IPS DF 19.7 (cell line): ENCODE measurements around the gene TSHZ2.

Experiments used
- DNase-seq: peaks from one replicate; pipeline ENCODE4 v3.0.0-alpha.2; 2013; ENCODE audit warnings: low read depth, low spot score

TSHZ2 gene

DNA sequence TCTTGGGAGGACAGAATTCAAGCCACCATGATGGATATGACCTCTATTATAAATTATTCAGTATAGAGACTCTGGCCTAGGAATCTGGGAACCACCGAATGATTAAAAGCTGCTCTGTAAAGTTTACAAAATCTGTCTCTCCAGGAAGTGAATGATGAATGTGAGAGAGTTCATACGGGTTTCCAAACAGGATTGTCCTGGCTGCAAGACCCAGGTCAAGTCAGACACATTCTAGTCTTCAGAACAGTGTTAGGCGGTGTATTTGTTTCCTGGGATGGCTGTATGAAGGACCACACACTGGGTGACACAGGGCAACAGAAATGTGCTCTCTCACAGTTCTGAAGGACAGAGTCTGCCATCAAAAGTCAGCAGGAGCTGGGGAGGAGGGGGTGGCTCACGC is 399.1 kb downstream of the TSHZ2 start:
- DNase-seq: no peak

- DNase-seq: no peak
These were observed 403.9 kb downstream of the TSHZ2 start for GRCh38 chr20:53376021-53376420.

DNA sequence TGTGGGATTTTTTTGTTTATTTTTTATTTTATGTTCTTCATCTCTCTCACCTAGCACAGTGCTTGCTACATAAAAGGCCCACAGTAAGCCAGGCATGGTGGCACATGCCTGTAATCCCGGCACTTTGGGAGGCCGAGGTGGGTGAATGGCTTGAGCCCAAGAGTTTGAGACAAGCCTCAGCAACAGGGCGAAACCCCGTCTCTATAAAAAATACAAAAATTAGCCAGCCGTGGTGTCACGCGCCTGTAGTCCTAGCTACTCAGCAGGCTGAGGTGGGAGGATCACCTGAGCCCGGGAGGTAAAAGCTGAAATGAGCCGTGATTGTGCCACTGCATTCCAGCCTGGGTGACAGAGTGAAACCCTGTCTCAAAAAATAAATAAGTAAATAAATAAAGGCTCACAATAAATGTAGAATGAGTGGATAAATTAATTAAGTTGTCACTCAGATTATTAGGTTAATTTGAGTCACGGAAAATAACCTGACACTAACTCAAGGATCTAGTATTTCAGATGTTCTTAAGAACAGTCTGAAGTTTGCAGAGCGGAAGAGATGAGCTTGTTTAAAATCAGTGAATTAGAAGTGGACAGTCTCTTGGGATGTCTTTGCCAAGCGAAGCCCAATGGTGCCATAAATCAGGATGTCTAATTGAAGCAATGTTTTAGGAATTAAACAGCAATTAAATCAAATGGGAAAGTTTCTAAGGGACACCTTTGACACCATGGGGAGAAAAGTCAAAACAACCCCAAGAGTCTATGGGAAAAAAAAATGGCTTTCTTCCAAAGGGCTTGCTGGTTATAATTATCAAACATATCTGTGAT is 407.1 kb downstream of the TSHZ2 start:
- no peak for DNase-seq

DNA sequence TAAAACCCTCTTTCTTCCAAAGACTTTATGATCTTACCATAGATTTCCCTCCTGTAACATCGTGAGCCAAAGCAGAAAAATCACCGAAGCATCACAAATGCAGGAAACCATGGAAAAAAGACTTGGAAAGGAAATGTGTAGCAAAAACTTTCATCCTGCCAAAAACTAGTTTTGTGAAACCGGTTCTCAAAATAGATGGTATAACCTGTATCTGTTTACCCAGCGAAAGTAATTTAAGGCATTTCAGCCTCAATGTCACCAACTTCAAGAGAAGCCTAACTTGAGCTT is 407.6 kb downstream of the TSHZ2 start:
- no peak for DNase-seq

GRCh38 chr20:53381568-53382262 is 409.6 kb downstream of the TSHZ2 start:
- DNase-seq: no peak

GRCh38 chr20:53382263-53382844 is 410.2 kb downstream of the TSHZ2 start:
- DNase-seq: no peak

DNA sequence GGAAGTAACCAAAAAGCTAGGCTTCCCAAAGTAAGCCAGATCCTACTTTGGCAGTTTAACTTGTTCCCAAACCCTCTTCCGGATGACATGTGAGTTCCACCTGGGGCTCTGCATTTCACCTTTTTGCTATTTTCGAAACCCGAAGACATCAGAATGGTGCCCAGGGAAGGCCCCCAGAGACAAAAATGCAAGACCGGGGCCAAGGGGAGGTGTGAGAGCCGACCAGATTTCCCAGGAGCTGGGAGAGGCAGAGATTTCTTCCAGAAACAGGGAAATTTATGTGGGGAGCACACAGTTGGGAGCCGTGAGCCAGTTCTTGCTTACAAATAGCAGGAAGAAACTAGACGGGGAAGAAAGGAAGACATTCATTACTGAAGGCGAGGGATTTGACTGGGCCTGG is 411.8 kb downstream of the TSHZ2 start:
- DNase-seq: no peak

DNA sequence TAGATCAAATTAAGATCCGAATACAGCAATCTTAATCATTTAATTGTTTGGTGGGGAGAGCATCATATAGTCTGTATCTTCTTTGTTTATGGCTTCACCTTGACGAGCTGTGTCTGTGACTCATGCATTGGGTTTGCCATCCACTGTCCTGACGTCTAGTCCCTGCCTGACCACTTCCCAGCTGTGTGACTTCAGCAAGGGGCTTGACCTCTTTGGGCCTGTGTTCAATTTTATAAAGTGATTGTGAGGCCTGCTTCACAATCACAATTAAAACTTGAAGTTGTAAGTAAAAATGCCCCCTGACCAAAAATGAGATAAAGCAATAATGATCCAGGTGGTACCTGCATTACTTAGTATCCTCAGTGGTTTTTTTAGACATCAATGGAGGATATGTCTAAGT is 412.2 kb downstream of the TSHZ2 start:
- DNase-seq: no peak

GRCh38 chr20:53385941-53386767 is 414.0 kb downstream of the TSHZ2 start:
- no peak for DNase-seq

- no peak for DNase-seq
These were observed 416.0 kb downstream of the TSHZ2 start for GRCh38 chr20:53387983-53388675.

DNA sequence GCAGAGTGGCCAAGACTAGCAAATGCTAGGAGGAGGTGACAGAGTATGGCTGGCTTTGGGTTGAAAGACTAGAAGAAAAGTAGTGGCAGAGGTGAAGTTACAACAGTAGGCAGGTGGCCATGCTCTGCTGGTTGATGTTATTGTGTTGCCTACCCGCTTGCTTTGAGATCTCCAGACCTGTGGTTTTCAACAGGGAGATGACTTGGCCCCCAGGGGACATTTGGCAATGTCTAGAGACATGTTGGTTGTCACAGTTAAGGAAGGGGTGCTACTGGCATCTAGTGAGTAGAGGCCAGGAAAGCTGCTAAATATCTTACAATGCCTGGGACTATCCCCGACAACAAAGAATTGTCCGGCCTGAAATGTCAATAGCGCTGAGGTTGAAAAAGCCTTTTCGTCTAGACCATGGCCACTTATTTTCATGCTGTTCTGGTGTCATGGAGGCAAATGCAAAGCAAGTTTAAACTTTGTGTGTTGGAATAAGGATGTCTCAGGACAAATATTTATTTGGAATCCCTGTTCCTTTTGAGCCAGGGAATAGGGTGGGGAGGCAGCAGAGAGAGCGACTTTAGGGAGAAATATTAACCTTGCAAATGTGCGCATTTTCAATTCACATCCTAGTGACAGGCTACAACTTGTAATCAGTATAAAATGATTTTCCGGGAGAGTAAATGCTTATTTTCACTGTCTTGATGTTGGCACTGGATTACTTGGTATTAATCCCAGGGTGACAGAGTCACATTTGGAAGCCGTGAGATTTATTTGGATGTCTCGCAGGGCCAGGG is 417.6 kb downstream of the TSHZ2 start:
- DNase-seq: no peak

DNA sequence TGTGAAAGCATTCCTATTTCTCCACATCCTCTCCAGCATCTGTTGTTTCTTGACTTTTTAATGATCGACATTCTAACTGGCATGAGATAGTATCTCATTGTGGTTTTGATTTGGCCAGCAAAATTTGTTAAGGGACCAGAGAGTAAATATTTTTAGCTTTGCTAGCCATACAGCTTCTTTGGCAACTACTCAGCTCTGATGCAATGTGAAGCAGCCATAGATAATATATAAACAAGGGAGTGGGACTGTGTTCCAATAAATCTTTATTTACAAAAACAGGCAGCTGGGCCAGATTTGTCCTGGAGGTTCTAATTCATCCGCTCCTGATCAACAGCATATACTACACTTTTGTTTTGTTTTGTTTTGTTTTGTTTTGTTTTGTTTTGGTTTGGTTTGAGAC is 418.6 kb downstream of the TSHZ2 start:
- DNase-seq: no peak

GRCh38 chr20:53394433-53394832 is 422.3 kb downstream of the TSHZ2 start:
- DNase-seq: no peak

- DNase-seq: no peak
These were observed 423.2 kb downstream of the TSHZ2 start for GRCh38 chr20:53395188-53395923.

GRCh38 chr20:53399083-53399482 is 426.9 kb downstream of the TSHZ2 start:
- no peak for DNase-seq

- DNase-seq: no peak
These were observed 427.6 kb downstream of the TSHZ2 start for GRCh38 chr20:53399592-53400335.

GRCh38 chr20:53402233-53403005 is 430.3 kb downstream of the TSHZ2 start:
- DNase-seq: no peak

DNA sequence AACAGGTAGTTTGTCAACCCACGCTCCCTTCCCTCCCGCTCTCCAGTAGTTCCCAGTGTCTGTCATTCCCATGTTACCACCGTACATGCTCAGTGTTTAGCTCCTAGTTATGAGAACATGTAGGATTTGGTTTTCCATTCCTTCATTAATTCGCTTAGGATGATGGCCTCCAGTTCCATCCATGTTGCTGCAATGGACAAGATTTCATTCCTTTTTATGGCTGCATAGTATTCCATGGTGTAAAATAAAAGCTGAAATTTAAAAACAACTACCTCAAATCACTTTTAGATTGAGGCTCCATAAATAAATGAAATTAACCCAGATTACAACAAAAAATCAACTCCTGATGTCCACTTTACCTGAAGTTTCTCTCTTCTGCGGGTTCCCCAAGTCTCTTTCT is 430.9 kb downstream of the TSHZ2 start:
- DNase-seq: no peak

- no peak for DNase-seq
These were observed 433.0 kb downstream of the TSHZ2 start for GRCh38 chr20:53405139-53405538.
